HepG2 (cell line): Measurements from ENCODE around the gene HNRNPL. TPM values are rescaled to one million over a fixed set of nuclear protein-coding genes. Genes with fewer than 3 reads are reported as not detected.

Source experiments
- ARNT2 ChIP-seq: sonication (generic); formaldehyde crosslinking; IDR thresholded peaks from 2 replicates; pipeline ENCODE4 v1.8.0; 2022; ENCODE audit warnings: mild to moderate bottlenecking, low read depth, missing genetic modification reagents, moderate library complexity
- BRCA1 ChIP-seq: sonication (generic); formaldehyde crosslinking; IDR thresholded peaks from 2 replicates; pipeline ENCODE4 v1.4.0; 2020; ENCODE audit warnings: missing genetic modification reagents
- ELF3 ChIP-seq: IDR thresholded peaks from 2 replicates; pipeline ENCODE4 v1.6.1; 2016; ENCODE audit warnings: missing genetic modification reagents, missing compliant biosample characterization
- ETV5 ChIP-seq: IDR thresholded peaks from 2 replicates; pipeline ENCODE4 v1.6.1; 2018; ENCODE audit warnings: missing biosample characterization, missing genetic modification reagents, inconsistent platforms, borderline replicate concordance
- GABPA ChIP-seq, 2 experiments: IDR thresholded peaks; 2 replicates each; pipeline ENCODE4 v1.6.1; 2011 to 2016; ENCODE audit warnings: low read depth in 2 of 2, low read length in 1 of 2, missing biosample characterization in 1 of 2, missing genetic modification characterization in 1 of 2
- GABPB1 ChIP-seq: IDR thresholded peaks from 2 replicates; pipeline ENCODE4 v1.6.1; 2016; ENCODE audit warnings: mild to moderate bottlenecking, missing genetic modification reagents, moderate library complexity, missing compliant biosample characterization
- HDAC2 ChIP-seq: sonication (generic); formaldehyde crosslinking; IDR thresholded peaks from 2 replicates; pipeline ENCODE4 v1.4.0; 2020; ENCODE audit warnings: missing genetic modification reagents
- HNF4G ChIP-seq, 2 experiments: sonication (generic) in 1 of 2; formaldehyde crosslinking in 1 of 2; IDR thresholded peaks; 2 replicates each; pipeline versions ENCODE4 v1.4.0 to v1.6.1; 2011 to 2020; ENCODE audit warnings: borderline replicate concordance in 2 of 2, low read depth in 2 of 2, mild to moderate bottlenecking in 2 of 2, low read length in 1 of 2, missing genetic modification reagents in 1 of 2, moderate library complexity in 1 of 2
- HNRNPL ChIP-seq: fragments of 200-400 bp; formaldehyde crosslinking; IDR thresholded peaks from 2 replicates; pipeline ENCODE4 v1.6.1; 2017; ENCODE audit warnings: mild to moderate bottlenecking, low read depth, low read length
- KAT8 ChIP-seq: IDR thresholded peaks from 2 replicates; pipeline ENCODE4 v1.6.1; 2016; ENCODE audit warnings: missing genetic modification reagents, missing compliant biosample characterization
- KDM2A ChIP-seq: sonication (generic); formaldehyde crosslinking; IDR thresholded peaks from 2 replicates; pipeline ENCODE4 v1.4.0; 2020; ENCODE audit warnings: low read depth, missing genetic modification reagents, borderline replicate concordance
- RBFOX2 ChIP-seq: fragments of 200-400 bp; formaldehyde crosslinking; IDR thresholded peaks from 2 replicates; pipeline ENCODE4 v1.6.1; 2017; ENCODE audit warnings: low read depth, mild to moderate bottlenecking, low read length
- RXRB ChIP-seq: IDR thresholded peaks from 2 replicates; pipeline ENCODE4 v1.6.1; 2016; ENCODE audit warnings: borderline replicate concordance, missing genetic modification reagents, missing compliant biosample characterization
- SMAD9 ChIP-seq: sonication (generic); formaldehyde crosslinking; IDR thresholded peaks from 2 replicates; pipeline ENCODE4 v1.5.1; 2020; ENCODE audit warnings: mild to moderate bottlenecking, missing genetic modification reagents
- SPEN ChIP-seq: sonication (generic); formaldehyde crosslinking; IDR thresholded peaks from 2 replicates; pipeline ENCODE4 v1.5.1; 2020; ENCODE audit warnings: low read depth, mild to moderate bottlenecking, missing genetic modification reagents
- TBX2 ChIP-seq: sonication (generic); formaldehyde crosslinking; IDR thresholded peaks from 2 replicates; pipeline ENCODE4 v1.5.0; 2020; ENCODE audit warnings: missing genetic modification reagents, mild to moderate bottlenecking, borderline replicate concordance
- ZBTB38 ChIP-seq: sonication (generic); formaldehyde crosslinking; IDR thresholded peaks from 2 replicates; pipeline ENCODE4 v1.5.1; 2020; ENCODE audit warnings: mild to moderate bottlenecking, missing genetic modification reagents
- ZNF225 ChIP-seq: sonication (generic); formaldehyde crosslinking; IDR thresholded peaks from 2 replicates; pipeline ENCODE4 v1.4.0; 2020; ENCODE audit warnings: mild to moderate bottlenecking, missing genetic modification reagents
- polyA plus RNA-seq, 8 experiments: library from polyadenylated mRNA; depleted of rRNA in 3 of 8; stranded (reverse) in 7 of 8; unstranded in 1 of 8; fragments of >200 nt; fragmentation: Illumina TruSeq in 4 of 8; extraction: Trizol in 4 of 8; gene quantifications; 2 replicates each; pipeline versions ENCODE4 v1.2.1 to v1.2.3, GENCODE V29; 2011 to 2016; ENCODE audit warnings: low read depth in 4 of 8, missing spikeins in 1 of 8, mixed read lengths in 1 of 8; ENCODE audit not compliant: insufficient read depth in 1 of 8
- total RNA-seq, 5 experiments: library from RNA; depleted of rRNA; stranded (reverse); fragments of >200 nt; fragmentation: Illumina TruSeq; extraction: Trizol; gene quantifications; 2 replicates each; pipeline ENCODE4 v1.2.3, GENCODE V29; 2016; ENCODE audit warnings: low read depth in 1 of 5
- TF ChIP-seq, protein P1 (sequence below): sonication (generic); formaldehyde crosslinking; IDR thresholded peaks from 2 replicates; pipeline ENCODE4 v1.4.0; 2020; ENCODE audit warnings: missing genetic modification reagents
- TF ChIP-seq, protein P2 (sequence below): sonication (generic); formaldehyde crosslinking; IDR thresholded peaks from 2 replicates; pipeline ENCODE4 v1.8.0; 2022; ENCODE audit warnings: missing genetic modification reagents, mild to moderate bottlenecking, borderline replicate concordance
- TF ChIP-seq, protein P3 (sequence below): sonication (generic); formaldehyde crosslinking; IDR thresholded peaks from 2 replicates; pipeline ENCODE4 v1.5.1; 2020; ENCODE audit warnings: mild to moderate bottlenecking, missing genetic modification reagents, moderate library complexity
- TF ChIP-seq, protein P4 (sequence below): sonication (generic); formaldehyde crosslinking; IDR thresholded peaks from 2 replicates; pipeline ENCODE4 v1.4.0; 2020; ENCODE audit warnings: missing genetic modification reagents; ENCODE audit errors: not compliant biosample characterization

Gene HNRNPL
- total and polyA plus RNA-seq, 2 of the 13 experiments (the other 11 are each of a cell fraction or from before 2014, with no cell fraction given) = 156 to 278 TPM

DNA sequence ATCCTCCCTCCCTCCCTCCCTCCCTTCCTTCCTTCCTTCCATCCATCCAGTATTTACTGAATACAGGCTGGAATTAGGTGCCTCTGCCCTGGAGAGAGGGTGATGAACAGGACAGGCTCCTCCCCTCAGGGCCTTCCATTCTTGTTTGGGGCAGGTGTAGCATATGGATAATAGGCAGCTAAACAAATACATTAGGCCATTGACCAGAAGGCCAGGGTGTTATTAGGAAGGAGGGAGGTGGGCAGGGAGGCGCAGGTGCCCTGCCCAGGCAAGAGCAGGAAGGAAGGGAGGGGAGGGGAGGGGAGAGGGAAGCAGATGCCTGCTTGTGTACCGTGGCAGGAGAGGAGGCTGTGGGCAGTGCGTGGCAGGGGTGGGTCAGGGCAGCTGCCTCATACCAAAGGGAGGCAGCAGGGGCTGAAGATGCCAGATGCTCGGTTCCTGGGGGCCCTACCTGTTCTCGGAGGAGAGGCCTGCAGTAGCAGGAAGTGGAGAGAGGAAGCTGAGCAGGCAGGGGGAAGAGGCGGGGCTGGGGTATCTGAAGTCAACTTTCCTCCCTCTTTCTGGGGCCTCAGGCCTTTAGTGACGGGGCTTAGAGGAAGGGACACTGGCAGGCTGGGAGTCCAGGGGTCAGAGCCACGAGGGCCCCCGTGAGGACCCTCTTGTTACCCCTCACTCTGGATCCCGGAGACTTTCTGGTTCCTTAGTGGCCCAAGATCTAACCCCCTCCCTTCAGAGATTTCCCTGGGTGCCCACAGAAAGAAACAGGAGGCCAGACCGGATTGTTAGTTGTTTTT, 28.2 kb upstream of the HNRNPL start, which contains the start of gene RINL (continued):
- TF ChIP-seq ETV5 (CRISPR knock-in tag) (peak; percentile 48; the same call in 1 of the 2 replicates), HNF4G (IDR thresholded peaks at IDR 0.05; ENCODE audit: borderline replicate concordance, low read depth, low read length) (peak; percentile 17; the same call in 1 of the 2 replicates), HNF4G (CRISPR knock-in tag; IDR thresholded peaks at IDR 0.05; ENCODE audit: borderline replicate concordance, low read depth) (no peak), GABPB1 (CRISPR knock-in tag) (peak; percentile 72), SPEN (CRISPR knock-in tag) (peak; percentile 33; the same call in 1 of the 2 replicates), HNRNPL (0 out of 2 replicates have a peak, but pooled peaks have one; percentile 61), HDAC2 (peak; percentile 16; the same call in 1 of the 2 replicates), ELF3 (CRISPR knock-in tag) (peak; percentile 87), BRCA1 (CRISPR knock-in tag) (no peak), RXRB (CRISPR knock-in tag) (0 out of 2 replicates have a peak, but pooled peaks have one; percentile 8), ZNF225 (CRISPR knock-in tag) (no peak), ARNT2 (CRISPR knock-in tag) (no peak), ZBTB38 (CRISPR knock-in tag) (0 out of 2 replicates have a peak, but pooled peaks have one; percentile 13), GABPA (IDR thresholded peaks at IDR 0.05; ENCODE audit: low read depth, low read length) (peak; percentile 61), GABPA (CRISPR knock-in tag; IDR thresholded peaks at IDR 0.05; ENCODE audit: low read depth) (peak; percentile 86), RBFOX2 (0 out of 2 replicates have a peak, but pooled peaks have one; percentile 19), KAT8 (CRISPR knock-in tag) (peak; percentile 62), KDM2A (CRISPR knock-in tag) (peak; percentile 27; the same call in 1 of the 2 replicates), TBX2 (CRISPR knock-in tag) (peak; percentile 28; the same call in 1 of the 2 replicates), SMAD9 (CRISPR knock-in tag) (no peak)
- TF ChIP-seq, protein P1, sequence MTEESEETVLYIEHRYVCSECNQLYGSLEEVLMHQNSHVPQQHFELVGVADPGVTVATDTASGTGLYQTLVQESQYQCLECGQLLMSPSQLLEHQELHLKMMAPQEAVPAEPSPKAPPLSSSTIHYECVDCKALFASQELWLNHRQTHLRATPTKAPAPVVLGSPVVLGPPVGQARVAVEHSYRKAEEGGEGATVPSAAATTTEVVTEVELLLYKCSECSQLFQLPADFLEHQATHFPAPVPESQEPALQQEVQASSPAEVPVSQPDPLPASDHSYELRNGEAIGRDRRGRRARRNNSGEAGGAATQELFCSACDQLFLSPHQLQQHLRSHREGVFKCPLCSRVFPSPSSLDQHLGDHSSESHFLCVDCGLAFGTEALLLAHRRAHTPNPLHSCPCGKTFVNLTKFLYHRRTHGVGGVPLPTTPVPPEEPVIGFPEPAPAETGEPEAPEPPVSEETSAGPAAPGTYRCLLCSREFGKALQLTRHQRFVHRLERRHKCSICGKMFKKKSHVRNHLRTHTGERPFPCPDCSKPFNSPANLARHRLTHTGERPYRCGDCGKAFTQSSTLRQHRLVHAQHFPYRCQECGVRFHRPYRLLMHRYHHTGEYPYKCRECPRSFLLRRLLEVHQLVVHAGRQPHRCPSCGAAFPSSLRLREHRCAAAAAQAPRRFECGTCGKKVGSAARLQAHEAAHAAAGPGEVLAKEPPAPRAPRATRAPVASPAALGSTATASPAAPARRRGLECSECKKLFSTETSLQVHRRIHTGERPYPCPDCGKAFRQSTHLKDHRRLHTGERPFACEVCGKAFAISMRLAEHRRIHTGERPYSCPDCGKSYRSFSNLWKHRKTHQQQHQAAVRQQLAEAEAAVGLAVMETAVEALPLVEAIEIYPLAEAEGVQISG (CRISPR knock-in tag) = peak; percentile 55
- TF ChIP-seq, protein P2, sequence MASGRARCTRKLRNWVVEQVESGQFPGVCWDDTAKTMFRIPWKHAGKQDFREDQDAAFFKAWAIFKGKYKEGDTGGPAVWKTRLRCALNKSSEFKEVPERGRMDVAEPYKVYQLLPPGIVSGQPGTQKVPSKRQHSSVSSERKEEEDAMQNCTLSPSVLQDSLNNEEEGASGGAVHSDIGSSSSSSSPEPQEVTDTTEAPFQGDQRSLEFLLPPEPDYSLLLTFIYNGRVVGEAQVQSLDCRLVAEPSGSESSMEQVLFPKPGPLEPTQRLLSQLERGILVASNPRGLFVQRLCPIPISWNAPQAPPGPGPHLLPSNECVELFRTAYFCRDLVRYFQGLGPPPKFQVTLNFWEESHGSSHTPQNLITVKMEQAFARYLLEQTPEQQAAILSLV (CRISPR knock-in tag) = peak; percentile 75; the same call in 1 of the 2 replicates
- TF ChIP-seq, protein P3, sequence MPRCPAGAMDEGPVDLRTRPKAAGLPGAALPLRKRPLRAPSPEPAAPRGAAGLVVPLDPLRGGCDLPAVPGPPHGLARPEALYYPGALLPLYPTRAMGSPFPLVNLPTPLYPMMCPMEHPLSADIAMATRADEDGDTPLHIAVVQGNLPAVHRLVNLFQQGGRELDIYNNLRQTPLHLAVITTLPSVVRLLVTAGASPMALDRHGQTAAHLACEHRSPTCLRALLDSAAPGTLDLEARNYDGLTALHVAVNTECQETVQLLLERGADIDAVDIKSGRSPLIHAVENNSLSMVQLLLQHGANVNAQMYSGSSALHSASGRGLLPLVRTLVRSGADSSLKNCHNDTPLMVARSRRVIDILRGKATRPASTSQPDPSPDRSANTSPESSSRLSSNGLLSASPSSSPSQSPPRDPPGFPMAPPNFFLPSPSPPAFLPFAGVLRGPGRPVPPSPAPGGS (CRISPR knock-in tag) = 0 out of 2 replicates have a peak, but pooled peaks have one; percentile 39
- TF ChIP-seq, protein P4, sequence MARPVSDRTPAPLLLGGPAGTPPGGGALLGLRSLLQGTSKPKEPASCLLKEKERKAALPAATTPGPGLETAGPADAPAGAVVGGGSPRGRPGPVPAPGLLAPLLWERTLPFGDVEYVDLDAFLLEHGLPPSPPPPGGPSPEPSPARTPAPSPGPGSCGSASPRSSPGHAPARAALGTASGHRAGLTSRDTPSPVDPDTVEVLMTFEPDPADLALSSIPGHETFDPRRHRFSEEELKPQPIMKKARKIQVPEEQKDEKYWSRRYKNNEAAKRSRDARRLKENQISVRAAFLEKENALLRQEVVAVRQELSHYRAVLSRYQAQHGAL (CRISPR knock-in tag) = no peak
